HEK293T (cell line): ENCODE measurements around the gene GRIK4.

ENCODE experiments used
- CTCF ChIA-PET: fragments of 350-600 bp; formaldehyde crosslinking; extraction: SDS; loops from one replicate; lab custom pipeline; 2021; ENCODE audit warnings: antibody characterized with exemption, inconsistent platforms; lab: Yijun Ruan, JAX
- POLR2A ChIA-PET: fragments of 350-600 bp; formaldehyde crosslinking; extraction: SDS; loops from one replicate; lab custom pipeline; 2020; ENCODE audit warnings: antibody characterized with exemption, inconsistent platforms; lab: Yijun Ruan, JAX
- DNase-seq: peaks from one replicate; pipeline ENCODE4 v3.0.0; 2012; ENCODE audit warnings: mixed read lengths; ENCODE audit errors: extremely low spot score
- ARNT ChIP-seq: fragments of 450-650 bp; IDR thresholded peaks from 2 replicates; pipeline ENCODE4 v1.6.1; 2017; ENCODE audit warnings: mild to moderate bottlenecking
- BHLHE40 ChIP-seq: fragments of 450-650 bp; IDR thresholded peaks from 2 replicates; pipeline ENCODE4 v1.6.1; 2016; ENCODE audit warnings: mild to moderate bottlenecking, moderate library complexity, borderline replicate concordance
- CTBP1 ChIP-seq: fragments of 450-650 bp; IDR thresholded peaks from 2 replicates; pipeline ENCODE4 v1.6.1; 2016; ENCODE audit warnings: borderline replicate concordance
- ELF4 ChIP-seq: fragments of 450-650 bp; IDR thresholded peaks from 2 replicates; pipeline ENCODE4 v1.6.1; 2017; ENCODE audit warnings: antibody characterized with exemption
- FOXA1 ChIP-seq: fragments of 450-650 bp; IDR thresholded peaks from 2 replicates; pipeline ENCODE4 v1.6.1; 2016; ENCODE audit warnings: mild to moderate bottlenecking
- FOXK2 ChIP-seq: fragments of 450-650 bp; IDR thresholded peaks from 2 replicates; pipeline ENCODE4 v1.6.1; 2016; ENCODE audit warnings: mild to moderate bottlenecking
- FOXM1 ChIP-seq: fragments of 450-650 bp; IDR thresholded peaks from 2 replicates; pipeline ENCODE4 v1.6.1; 2017; ENCODE audit warnings: mild to moderate bottlenecking, borderline replicate concordance
- HDGF ChIP-seq: fragments of 450-650 bp; IDR thresholded peaks from 2 replicates; pipeline ENCODE4 v1.6.1; 2017; ENCODE audit warnings: antibody characterized with exemption, borderline replicate concordance
- L3MBTL2 ChIP-seq: fragments of 450-650 bp; conservative IDR thresholded peaks from 2 replicates; pipeline ENCODE4 v1.6.1; 2016; ENCODE audit warnings: mild to moderate bottlenecking
- LEF1 ChIP-seq: fragments of 450-650 bp; IDR thresholded peaks from 2 replicates; pipeline ENCODE4 v1.6.1; 2017; ENCODE audit warnings: mild to moderate bottlenecking, borderline replicate concordance
- NFRKB ChIP-seq: fragments of 450-650 bp; IDR thresholded peaks from 2 replicates; pipeline ENCODE4 v1.6.1; 2016; ENCODE audit warnings: mild to moderate bottlenecking, moderate library complexity
- SP1 ChIP-seq: fragments of 450-650 bp; IDR thresholded peaks from 2 replicates; pipeline ENCODE4 v1.6.1; 2017
- SUZ12 ChIP-seq: fragments of 450-650 bp; IDR thresholded peaks from 2 replicates; pipeline ENCODE4 v1.6.1; 2016; ENCODE audit warnings: mild to moderate bottlenecking
- TARDBP ChIP-seq: fragments of 450-650 bp; IDR thresholded peaks from 2 replicates; pipeline ENCODE4 v1.6.1; 2016
- ZNF384 ChIP-seq: fragments of 450-650 bp; IDR thresholded peaks from 2 replicates; pipeline ENCODE4 v1.6.1; 2016
- TF ChIP-seq, protein P1 (sequence below): fragments of 450-650 bp; IDR thresholded peaks from 2 replicates; pipeline ENCODE4 v1.6.1; 2016

Gene GRIK4

DNA sequence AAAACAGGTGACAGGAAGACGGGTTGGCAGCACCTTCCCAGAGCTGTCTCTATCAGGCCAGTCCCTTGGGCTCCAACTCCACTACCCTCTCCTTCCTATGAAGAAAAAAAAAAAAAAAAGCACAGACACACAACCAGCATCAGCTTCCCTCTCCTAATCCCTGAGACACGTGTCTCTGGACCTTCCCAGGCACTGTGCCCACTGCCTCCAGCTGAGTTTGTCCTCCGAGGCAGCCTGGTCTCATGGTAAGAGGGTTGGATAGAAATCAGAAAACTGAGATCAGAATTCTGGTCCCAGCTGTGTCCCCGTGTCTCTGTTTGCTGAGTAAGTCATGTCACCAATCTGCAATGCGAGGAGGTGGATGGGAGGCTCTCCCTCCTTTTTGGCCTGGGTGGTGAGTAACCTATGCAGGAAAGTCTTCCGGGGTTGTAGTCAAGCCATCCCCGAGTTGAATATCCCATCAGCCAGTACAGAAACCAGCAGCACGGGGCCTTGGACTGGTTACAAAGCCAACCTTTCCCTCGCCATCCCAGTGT is 318.6 kb downstream of the GRIK4 start:
- ChIA-PET POLR2A (no interaction called here), CTCF (no interaction called here)
- DNase-seq: no peak
- TF ChIP-seq FOXK2 (no peak), FOXM1 (no peak), TARDBP (no peak), SUZ12 (no peak), ELF4 (no peak), NFRKB (no peak), LEF1 (no peak)
- TF ChIP-seq, protein P1, sequence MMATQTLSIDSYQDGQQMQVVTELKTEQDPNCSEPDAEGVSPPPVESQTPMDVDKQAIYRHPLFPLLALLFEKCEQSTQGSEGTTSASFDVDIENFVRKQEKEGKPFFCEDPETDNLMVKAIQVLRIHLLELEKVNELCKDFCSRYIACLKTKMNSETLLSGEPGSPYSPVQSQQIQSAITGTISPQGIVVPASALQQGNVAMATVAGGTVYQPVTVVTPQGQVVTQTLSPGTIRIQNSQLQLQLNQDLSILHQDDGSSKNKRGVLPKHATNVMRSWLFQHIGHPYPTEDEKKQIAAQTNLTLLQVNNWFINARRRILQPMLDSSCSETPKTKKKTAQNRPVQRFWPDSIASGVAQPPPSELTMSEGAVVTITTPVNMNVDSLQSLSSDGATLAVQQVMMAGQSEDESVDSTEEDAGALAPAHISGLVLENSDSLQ: no peak

DNA sequence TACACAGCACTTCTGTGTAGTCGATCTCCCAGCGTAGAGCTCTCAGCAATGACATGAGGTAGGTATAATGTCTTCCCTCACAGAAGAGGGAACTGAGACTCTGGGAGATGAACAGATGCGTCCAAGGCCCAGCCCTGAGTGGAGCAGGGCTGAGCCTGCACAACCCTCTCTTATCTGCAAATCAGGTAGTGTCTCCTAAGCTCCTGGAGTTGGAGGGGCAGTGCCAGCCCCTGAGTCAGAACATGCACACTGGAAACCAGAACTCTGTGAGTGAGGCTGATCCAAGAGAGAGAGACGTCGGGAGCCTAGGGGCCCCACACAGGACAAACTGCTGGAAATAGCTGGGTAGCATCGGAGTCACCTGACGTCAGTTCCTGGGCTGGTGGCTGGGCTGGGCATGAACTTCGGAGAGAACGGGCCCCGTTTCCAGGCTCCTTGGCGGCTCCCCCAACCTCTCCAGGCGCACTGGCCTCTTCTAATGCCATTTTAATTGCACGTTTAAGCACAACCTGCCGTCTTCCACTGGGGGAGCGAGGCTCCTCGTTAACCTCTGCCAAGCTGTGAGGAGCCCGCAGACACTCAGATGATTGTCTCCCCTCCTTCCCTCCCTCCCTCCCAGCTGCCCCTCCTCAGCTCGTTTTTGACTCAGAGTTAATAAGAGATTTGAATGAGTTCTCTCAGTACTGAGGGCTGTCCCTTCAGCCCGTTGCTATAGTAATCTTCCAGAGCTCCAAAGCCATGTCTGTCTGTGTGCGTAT is 321.1 kb downstream of the GRIK4 start:
- ChIA-PET POLR2A (no interaction called here), CTCF (no interaction called here)
- DNase-seq: no peak
- TF ChIP-seq ELF4: no peak
- no peak for TF ChIP-seq SUZ12
- TF ChIP-seq, protein P1: no peak
- no peak for TF ChIP-seq TARDBP
- TF ChIP-seq ARNT: no peak
- no peak for TF ChIP-seq CTBP1
- TF ChIP-seq FOXA1: no peak
- TF ChIP-seq LEF1: no peak
- no peak for TF ChIP-seq FOXM1

DNA sequence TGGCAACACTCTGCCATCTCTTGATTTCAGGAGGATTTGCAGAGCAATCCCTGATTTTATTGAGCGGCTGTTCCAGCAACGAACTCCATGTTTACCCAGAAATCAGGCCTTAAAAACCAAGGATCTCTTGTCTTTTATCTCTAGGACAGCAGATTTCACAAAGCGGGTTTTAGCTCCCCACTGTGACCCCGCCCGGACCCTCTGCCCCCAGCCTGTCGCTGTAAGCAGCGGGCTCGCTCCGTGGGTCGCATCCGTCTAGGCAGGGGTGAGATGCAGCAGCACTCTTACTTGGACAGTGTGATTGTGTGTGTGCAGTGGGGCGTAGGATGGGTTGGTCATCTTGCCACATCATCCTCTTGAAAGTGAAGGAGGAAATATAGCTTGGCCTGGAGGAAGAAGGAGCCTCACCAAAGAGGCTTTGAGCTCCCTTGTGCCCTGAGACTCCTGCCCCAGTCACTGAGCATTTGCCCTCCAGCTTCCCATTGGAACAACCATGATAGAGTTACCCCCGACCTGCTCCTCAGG is 323.2 kb downstream of the GRIK4 start:
- ChIA-PET POLR2A (no interaction called here), CTCF (interaction anchor here (0.6 kb wide), 1 partner anchor 15 kb away, joined by 5 read pairs; no protein-coding TSS in a partner anchor)
- TF ChIP-seq CTBP1 (no peak), FOXA1 (no peak), ZNF384 (no peak), ELF4 (no peak), ARNT (no peak), HDGF (no peak), BHLHE40 (no peak)
- no peak for DNase-seq

DNA sequence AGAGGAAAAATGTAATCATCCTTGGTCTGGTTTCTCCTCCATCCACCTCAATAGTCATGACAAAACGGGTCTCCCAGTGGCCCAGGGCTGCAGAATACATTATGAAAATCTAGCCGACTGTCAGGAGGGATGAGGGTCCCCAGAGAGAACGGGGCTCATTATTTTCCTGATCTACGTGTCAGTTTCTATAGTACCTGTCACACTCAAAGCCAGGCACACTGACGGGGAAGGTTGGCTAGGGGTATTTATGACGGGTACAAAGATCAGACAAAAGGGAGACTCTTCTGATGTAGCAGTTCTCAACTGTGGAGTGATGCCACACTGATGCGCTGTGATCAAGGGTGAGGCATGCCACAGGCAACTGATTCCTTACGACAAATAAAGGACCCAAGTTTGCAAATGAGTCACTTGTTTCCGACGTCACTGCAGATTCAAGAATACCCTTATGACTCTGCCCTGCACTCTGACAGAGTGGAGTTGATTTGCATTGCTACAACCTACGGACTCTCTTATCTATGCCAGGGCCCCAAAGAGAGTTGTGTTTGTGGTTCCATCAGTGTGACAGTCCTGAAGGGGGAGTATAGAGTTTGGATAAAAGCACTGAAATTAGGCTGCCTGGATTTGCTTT is 324.2 kb downstream of the GRIK4 start:
- DNase-seq: no peak
- ChIA-PET CTCF (no interaction called here), POLR2A (no interaction called here)
- TF ChIP-seq HDGF: no peak
- TF ChIP-seq LEF1: no peak
- no peak for TF ChIP-seq L3MBTL2
- TF ChIP-seq ELF4: no peak
- TF ChIP-seq CTBP1: no peak
- no peak for TF ChIP-seq ZNF384
- TF ChIP-seq SP1: no peak

DNA sequence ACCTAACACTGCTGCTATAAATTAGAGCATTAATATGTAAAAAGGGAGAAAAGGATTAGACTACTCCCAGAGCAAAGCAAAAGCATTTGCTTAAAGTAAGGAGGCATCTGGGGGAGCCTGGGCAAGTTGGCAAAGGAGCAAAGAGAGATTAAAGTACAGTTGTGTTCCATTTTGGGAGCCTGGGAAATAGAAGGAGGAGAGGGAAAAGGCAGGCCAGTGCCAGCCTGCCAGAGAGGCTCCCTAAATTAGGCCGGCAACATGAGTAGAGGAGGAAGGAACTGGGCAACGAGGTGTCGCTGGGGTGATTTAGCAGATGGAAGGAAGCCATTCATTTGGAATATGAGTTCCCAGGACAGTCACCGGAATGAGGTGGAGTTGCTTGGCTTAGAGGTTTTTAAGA is 326.1 kb downstream of the GRIK4 start:
- POLR2A ChIA-PET: no interaction called here
- CTCF ChIA-PET: no interaction called here
- no peak for DNase-seq
- TF ChIP-seq FOXA1 (no peak), NFRKB (no peak), ZNF384 (no peak), TARDBP (no peak), L3MBTL2 (no peak), CTBP1 (no peak)
- TF ChIP-seq, protein P1: no peak

DNA sequence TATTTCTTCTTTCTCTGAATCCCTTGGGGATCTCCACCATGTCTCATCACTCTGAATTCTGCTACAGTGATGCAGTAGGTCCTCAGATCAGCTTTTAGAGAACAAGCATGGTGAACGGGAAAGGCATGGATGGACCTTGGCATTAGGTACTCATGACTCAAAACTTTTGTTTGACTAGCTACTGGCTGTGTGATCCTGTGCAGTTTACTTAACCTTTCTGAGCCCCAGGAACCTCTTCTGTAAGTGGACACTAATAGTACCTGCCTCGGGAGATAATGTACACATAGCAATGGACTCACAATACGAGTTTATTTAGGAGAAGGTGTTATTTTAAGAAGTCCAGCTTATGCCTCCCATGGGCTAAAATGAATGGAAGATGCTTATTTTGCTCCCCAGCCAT is 327.7 kb downstream of the GRIK4 start:
- DNase-seq: no peak
- CTCF ChIA-PET: interaction anchor here (0.6 kb wide), 1 partner anchor 1818 kb away, joined by 4 read pairs; no protein-coding TSS in a partner anchor
- TF ChIP-seq SUZ12: no peak
- no peak for TF ChIP-seq ELF4
- no peak for TF ChIP-seq FOXA1
- no peak for TF ChIP-seq BHLHE40
- no peak for TF ChIP-seq NFRKB
- TF ChIP-seq FOXK2: no peak
- no peak for TF ChIP-seq FOXM1
- TF ChIP-seq LEF1: no peak
- TF ChIP-seq SP1: no peak
- no peak for TF ChIP-seq TARDBP
- no peak for TF ChIP-seq CTBP1
- TF ChIP-seq, protein P1: no peak
- TF ChIP-seq ARNT: no peak
- no peak for TF ChIP-seq L3MBTL2
- TF ChIP-seq HDGF: no peak
- TF ChIP-seq ZNF384: no peak
- POLR2A ChIA-PET: no interaction called here
